ENCODE data around the gene RALGAPB.

DNA sequence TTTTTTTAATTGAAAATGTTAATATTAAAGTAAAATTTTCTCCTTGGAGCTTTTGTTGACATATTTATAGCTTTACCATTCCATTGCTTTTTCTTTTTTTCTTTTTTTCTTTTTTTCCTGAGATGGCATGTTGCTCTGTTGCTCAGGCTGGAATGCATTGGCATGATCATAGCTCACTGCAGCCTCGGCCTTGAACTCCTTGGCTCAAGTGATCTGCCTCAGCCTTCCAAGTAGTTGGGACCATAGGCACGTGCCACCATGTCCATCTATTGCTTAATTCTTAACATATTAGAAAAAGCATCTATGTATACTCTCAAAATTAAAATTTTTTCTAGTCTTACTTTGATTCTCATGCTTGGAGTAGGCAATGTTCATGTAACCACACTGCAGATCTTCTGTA is 43.0 kb downstream of the RALGAPB start:
- TF ChIP-seq, protein P1, sequence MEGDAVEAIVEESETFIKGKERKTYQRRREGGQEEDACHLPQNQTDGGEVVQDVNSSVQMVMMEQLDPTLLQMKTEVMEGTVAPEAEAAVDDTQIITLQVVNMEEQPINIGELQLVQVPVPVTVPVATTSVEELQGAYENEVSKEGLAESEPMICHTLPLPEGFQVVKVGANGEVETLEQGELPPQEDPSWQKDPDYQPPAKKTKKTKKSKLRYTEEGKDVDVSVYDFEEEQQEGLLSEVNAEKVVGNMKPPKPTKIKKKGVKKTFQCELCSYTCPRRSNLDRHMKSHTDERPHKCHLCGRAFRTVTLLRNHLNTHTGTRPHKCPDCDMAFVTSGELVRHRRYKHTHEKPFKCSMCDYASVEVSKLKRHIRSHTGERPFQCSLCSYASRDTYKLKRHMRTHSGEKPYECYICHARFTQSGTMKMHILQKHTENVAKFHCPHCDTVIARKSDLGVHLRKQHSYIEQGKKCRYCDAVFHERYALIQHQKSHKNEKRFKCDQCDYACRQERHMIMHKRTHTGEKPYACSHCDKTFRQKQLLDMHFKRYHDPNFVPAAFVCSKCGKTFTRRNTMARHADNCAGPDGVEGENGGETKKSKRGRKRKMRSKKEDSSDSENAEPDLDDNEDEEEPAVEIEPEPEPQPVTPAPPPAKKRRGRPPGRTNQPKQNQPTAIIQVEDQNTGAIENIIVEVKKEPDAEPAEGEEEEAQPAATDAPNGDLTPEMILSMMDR (IDR thresholded peaks at IDR 0.05): no peak
- TF ChIP-seq EP300 (IDR thresholded peaks at IDR 0.05): no peak
- no peak for TF ChIP-seq POLR2A (IDR thresholded peaks at IDR 0.05)

Measured in suprapubic skin (tissue), 3 donors.